ENCODE measurements around the gene NTSR1. TPM values are rescaled to one million over a fixed set of nuclear protein-coding genes. Genes with fewer than 3 reads are reported as not detected.
A peak's percentile ranks its signal among the peaks of the same experiment; 100 is the strongest.

The NTSR1 gene
- total and polyA plus RNA-seq, 4 donors, result 0.03 to 0.33 (median 0.08) TPM; not detected in 1

DNA sequence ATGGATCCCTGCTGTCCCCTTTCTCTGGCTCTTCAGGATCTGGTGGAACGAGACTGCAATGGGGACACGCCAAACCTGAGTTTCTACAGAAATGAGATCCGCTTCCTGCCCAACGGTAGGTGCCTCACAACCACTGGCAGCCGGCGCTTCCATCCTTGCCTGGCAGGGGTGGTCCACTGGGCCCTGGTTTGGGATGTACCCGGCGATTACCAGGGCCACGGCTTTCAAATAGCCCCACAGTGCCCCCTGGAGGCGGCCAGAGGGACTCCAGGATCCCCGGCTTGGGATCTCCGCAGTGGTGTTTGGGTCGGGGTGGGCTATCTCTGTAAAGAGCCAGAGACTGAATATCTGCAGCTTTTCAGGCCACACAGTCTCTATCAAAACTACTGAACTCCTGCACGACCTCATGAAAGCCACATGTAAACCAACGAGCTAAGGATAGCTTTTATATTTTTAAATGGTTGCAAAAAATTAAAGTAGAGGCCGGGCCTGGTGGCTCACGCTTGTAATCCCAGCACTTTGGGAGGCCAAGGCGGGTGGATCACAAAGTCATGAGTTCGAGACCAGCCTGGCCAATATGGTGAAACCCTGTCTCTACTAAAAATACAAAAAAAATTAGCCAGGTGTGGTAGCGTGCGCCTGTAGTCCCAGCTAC is 99.7 kb downstream of the NTSR1 start:
- no peaks in the 10 kb centered on the region for H3K27me3 ChIP-seq (ENCODE audit: control insufficient read depth in 4 of 4, insufficient read depth in 4 of 4, low read length in 3 of 4)
- WGBS, result 45% methylated on average over 21 of the region's 21 CpGs
- H3K27ac ChIP-seq (ENCODE audit: low read depth in 1 of 2, low read length in 2 of 2), result no peak overlapping the region
- no peak overlapping the region for H3K9ac ChIP-seq (ENCODE audit: low read depth in 1 of 2, low read length in 2 of 2)
- DNase-seq (ENCODE audit: low spot score), result peak; percentile 87
- H3K9me3 ChIP-seq (ENCODE audit: control insufficient read depth in 4 of 4, low read length in 3 of 4), result no peaks in the 10 kb centered on the region
- TF ChIP-seq GABPA (IDR thresholded peaks at IDR 0.05 in 1 of 2, conservative IDR thresholded peaks at IDR 0.05 in 1 of 2), result no peak
- TF ChIP-seq YY1 (IDR thresholded peaks at IDR 0.05), result no peak
- TF ChIP-seq, protein P1, sequence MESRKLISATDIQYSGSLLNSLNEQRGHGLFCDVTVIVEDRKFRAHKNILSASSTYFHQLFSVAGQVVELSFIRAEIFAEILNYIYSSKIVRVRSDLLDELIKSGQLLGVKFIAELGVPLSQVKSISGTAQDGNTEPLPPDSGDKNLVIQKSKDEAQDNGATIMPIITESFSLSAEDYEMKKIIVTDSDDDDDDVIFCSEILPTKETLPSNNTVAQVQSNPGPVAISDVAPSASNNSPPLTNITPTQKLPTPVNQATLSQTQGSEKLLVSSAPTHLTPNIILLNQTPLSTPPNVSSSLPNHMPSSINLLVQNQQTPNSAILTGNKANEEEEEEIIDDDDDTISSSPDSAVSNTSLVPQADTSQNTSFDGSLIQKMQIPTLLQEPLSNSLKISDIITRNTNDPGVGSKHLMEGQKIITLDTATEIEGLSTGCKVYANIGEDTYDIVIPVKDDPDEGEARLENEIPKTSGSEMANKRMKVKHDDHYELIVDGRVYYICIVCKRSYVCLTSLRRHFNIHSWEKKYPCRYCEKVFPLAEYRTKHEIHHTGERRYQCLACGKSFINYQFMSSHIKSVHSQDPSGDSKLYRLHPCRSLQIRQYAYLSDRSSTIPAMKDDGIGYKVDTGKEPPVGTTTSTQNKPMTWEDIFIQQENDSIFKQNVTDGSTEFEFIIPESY (IDR thresholded peaks at IDR 0.05), result no peak
- TF ChIP-seq RAD21 (IDR thresholded peaks at IDR 0.05), result peak; percentile 78 to 82
- no peak for TF ChIP-seq HNF4A (conservative IDR thresholded peaks at IDR 0.05)
- TF ChIP-seq FOXA1 (IDR thresholded peaks at IDR 0.05), result no peak
- no peak for TF ChIP-seq TAF1 (conservative IDR thresholded peaks at IDR 0.05)
- TF ChIP-seq, protein P2, sequence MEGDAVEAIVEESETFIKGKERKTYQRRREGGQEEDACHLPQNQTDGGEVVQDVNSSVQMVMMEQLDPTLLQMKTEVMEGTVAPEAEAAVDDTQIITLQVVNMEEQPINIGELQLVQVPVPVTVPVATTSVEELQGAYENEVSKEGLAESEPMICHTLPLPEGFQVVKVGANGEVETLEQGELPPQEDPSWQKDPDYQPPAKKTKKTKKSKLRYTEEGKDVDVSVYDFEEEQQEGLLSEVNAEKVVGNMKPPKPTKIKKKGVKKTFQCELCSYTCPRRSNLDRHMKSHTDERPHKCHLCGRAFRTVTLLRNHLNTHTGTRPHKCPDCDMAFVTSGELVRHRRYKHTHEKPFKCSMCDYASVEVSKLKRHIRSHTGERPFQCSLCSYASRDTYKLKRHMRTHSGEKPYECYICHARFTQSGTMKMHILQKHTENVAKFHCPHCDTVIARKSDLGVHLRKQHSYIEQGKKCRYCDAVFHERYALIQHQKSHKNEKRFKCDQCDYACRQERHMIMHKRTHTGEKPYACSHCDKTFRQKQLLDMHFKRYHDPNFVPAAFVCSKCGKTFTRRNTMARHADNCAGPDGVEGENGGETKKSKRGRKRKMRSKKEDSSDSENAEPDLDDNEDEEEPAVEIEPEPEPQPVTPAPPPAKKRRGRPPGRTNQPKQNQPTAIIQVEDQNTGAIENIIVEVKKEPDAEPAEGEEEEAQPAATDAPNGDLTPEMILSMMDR (IDR thresholded peaks at IDR 0.05; ENCODE audit: low read depth, low read length, missing input control), result peak; percentile 86
- H3K36me3 ChIP-seq (ENCODE audit: control insufficient read depth in 4 of 4, insufficient read depth in 3 of 4, low read depth in 1 of 4, low read length in 3 of 4), result peaks cover 30 to 52% (median 35%) of the 10 kb centered on the region in 4 donors
- peaks cover 17 to 40% (median 30%) of the 10 kb centered on the region in 4 donors for H3K4me1 ChIP-seq (ENCODE audit: control insufficient read depth in 4 of 4, insufficient read depth in 4 of 4, low read length in 3 of 4)
- H3K4me3 ChIP-seq (ENCODE audit: low read depth in 1 of 3, low read length in 3 of 3), result no peak overlapping the region

DNA sequence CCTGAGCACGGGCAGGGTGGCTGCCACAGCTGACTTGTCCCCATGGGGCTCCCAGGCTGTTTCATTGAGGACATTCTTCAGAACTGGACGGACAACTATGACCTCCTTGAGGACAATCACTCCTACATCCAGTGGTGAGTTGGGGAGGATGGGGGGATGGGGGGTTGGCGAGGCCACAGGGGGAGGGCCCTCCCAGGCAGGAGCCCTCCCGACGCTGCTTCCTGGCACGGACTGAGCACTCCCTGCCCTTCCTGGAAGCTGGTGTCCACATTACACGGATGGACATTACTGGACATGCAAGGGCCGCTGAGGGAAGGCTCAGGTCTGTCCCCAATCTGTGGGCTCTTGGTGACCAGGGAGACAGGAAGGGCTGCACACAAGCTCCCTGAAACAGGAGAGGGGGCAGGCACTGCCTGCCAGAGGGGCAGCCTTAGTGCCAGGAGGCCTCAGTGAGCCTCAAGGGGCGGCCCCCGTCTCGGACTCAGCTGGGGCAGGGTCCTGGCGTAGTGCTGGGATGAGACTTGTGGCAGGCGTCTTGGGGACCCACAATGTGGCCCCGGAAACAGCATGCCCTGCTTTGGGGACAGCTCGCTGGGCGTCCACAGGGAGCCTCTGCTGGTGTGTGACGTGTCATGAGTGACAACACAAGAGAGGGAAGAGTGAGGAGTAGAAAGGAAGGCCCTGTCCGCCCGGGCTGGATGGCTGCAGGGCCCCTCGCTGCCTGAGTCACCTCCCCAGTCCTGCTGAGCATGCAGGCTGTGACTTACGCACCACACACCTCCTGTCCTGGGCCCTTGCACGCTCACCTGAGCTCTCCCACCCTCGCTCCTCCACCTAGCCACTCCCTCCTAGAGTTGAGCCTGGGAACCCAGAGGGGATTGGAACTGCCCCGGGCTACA is 101.1 kb downstream of the NTSR1 start:
- H3K27ac ChIP-seq (ENCODE audit: low read depth in 1 of 2, low read length in 2 of 2), result no peak overlapping the region
- no peak overlapping the region for H3K9ac ChIP-seq (ENCODE audit: low read depth in 1 of 2, low read length in 2 of 2)
- WGBS, result 96% methylated on average over 24 of the region's 24 CpGs
- no peak overlapping the region for H3K4me3 ChIP-seq (ENCODE audit: low read depth in 1 of 3, low read length in 3 of 3)
- H3K27me3 ChIP-seq (ENCODE audit: control insufficient read depth in 4 of 4, insufficient read depth in 4 of 4, low read length in 3 of 4), result no peaks in the 10 kb centered on the region
- H3K9me3 ChIP-seq (ENCODE audit: control insufficient read depth in 4 of 4, low read length in 3 of 4), result no peaks in the 10 kb centered on the region
- no peak for DNase-seq (ENCODE audit: low spot score)
- H3K4me1 ChIP-seq (ENCODE audit: control insufficient read depth in 4 of 4, insufficient read depth in 4 of 4, low read length in 3 of 4), result peaks cover 11 to 30% (median 23%) of the 10 kb centered on the region in 4 donors
- peaks cover 31 to 55% (median 37%) of the 10 kb centered on the region in 4 donors for H3K36me3 ChIP-seq (ENCODE audit: control insufficient read depth in 4 of 4, insufficient read depth in 3 of 4, low read depth in 1 of 4, low read length in 3 of 4)
- TF ChIP-seq, protein P3, sequence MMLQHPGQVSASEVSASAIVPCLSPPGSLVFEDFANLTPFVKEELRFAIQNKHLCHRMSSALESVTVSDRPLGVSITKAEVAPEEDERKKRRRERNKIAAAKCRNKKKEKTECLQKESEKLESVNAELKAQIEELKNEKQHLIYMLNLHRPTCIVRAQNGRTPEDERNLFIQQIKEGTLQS (IDR thresholded peaks at IDR 0.05), result no peak
- TF ChIP-seq SP1 (IDR thresholded peaks at IDR 0.05), result no peak
- no peak for TF ChIP-seq EGR1 (IDR thresholded peaks at IDR 0.05; ENCODE audit: low read depth in 2 of 2)
- TF ChIP-seq JUND (IDR thresholded peaks at IDR 0.05), result no peak
- no peak for TF ChIP-seq RXRA (IDR thresholded peaks at IDR 0.05)
- TF ChIP-seq, protein P2 (IDR thresholded peaks at IDR 0.05; ENCODE audit: low read depth, low read length, missing input control), result no peak
- TF ChIP-seq FOXA1 (IDR thresholded peaks at IDR 0.05), result no peak
- no peak for TF ChIP-seq GABPA (IDR thresholded peaks at IDR 0.05 in 1 of 2, conservative IDR thresholded peaks at IDR 0.05 in 1 of 2)
- no peak for TF ChIP-seq HNF4A (conservative IDR thresholded peaks at IDR 0.05)
- TF ChIP-seq FOXA2 (IDR thresholded peaks at IDR 0.05), result no peak
- no peak for TF ChIP-seq RAD21 (IDR thresholded peaks at IDR 0.05)
- TF ChIP-seq YY1 (IDR thresholded peaks at IDR 0.05), result no peak
- TF ChIP-seq NR2F2 (IDR thresholded peaks at IDR 0.05), result no peak
- TF ChIP-seq, protein P4, sequence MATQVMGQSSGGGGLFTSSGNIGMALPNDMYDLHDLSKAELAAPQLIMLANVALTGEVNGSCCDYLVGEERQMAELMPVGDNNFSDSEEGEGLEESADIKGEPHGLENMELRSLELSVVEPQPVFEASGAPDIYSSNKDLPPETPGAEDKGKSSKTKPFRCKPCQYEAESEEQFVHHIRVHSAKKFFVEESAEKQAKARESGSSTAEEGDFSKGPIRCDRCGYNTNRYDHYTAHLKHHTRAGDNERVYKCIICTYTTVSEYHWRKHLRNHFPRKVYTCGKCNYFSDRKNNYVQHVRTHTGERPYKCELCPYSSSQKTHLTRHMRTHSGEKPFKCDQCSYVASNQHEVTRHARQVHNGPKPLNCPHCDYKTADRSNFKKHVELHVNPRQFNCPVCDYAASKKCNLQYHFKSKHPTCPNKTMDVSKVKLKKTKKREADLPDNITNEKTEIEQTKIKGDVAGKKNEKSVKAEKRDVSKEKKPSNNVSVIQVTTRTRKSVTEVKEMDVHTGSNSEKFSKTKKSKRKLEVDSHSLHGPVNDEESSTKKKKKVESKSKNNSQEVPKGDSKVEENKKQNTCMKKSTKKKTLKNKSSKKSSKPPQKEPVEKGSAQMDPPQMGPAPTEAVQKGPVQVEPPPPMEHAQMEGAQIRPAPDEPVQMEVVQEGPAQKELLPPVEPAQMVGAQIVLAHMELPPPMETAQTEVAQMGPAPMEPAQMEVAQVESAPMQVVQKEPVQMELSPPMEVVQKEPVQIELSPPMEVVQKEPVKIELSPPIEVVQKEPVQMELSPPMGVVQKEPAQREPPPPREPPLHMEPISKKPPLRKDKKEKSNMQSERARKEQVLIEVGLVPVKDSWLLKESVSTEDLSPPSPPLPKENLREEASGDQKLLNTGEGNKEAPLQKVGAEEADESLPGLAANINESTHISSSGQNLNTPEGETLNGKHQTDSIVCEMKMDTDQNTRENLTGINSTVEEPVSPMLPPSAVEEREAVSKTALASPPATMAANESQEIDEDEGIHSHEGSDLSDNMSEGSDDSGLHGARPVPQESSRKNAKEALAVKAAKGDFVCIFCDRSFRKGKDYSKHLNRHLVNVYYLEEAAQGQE (IDR thresholded peaks at IDR 0.05), result no peak
- no peak for TF ChIP-seq TAF1 (conservative IDR thresholded peaks at IDR 0.05)
- TF ChIP-seq, protein P1 (IDR thresholded peaks at IDR 0.05), result no peak
